Measurements from ENCODE around the gene RAP1GAP2.
"Not testable (repeated sequence)": the region's sequence is repeated elsewhere in the genome, so short reads cannot be mapped to it uniquely, and the experiment has no call there.

RAP1GAP2 gene

GRCh38 chr17:3063507-3063906, 267.3 kb downstream of the RAP1GAP2 start, which contains the start of gene OR1D5:
OR1D5 (minus strand) TSS chr17:3063607; CDS start chr17:3063607, 0 bp downstream.
- DNase-seq, result not testable (repeated sequence)

GRCh38 chr17:3065192-3065591, 269.0 kb downstream of the RAP1GAP2 start:
- peak in 1 of 2 donors; percentile 65 for DNase-seq

- DNase-seq, result not testable (repeated sequence)
Observed at GRCh38 chr17:3073850-3074249, 277.6 kb downstream of the RAP1GAP2 start.
